Measurements from ENCODE around the gene WDPCP.
A peak's percentile ranks its signal among the peaks of the same experiment; 100 is the strongest.

The WDPCP gene

GRCh38 chr2:63249161-63249560, 339.1 kb downstream of the WDPCP start:
- Mint-ChIP-seq H3K27me3 (no peaks in the 10 kb centered on the region), H3K4me3 (no peak overlapping the region), H3K36me3 (ENCODE audit: insufficient read depth) (no peaks in the 10 kb centered on the region), H3K4me1 (ENCODE audit: low read depth in 2 of 2) (no peaks in the 10 kb centered on the region), H3K27ac (no peak overlapping the region), H3K9me3 (peaks cover 0 to 5% of the 10 kb centered on the region in 2 donors)
- ATAC-seq (replicated peaks) (no peak), DNase-seq (no peak)

GRCh38 chr2:63242747-63243146, 345.5 kb downstream of the WDPCP start:
- ATAC-seq (replicated peaks), result no peak
- no peak overlapping the region for H3K27ac Mint-ChIP-seq
- DNase-seq, result no peak
- H3K9me3 Mint-ChIP-seq, result peaks cover 0 to 9% of the 10 kb centered on the region in 2 donors
- no peaks in the 10 kb centered on the region for H3K27me3 Mint-ChIP-seq
- no peaks in the 10 kb centered on the region for H3K36me3 Mint-ChIP-seq (ENCODE audit: insufficient read depth)
- peaks cover 0 to 2% of the 10 kb centered on the region in 2 donors for H3K4me1 Mint-ChIP-seq (ENCODE audit: low read depth in 2 of 2)
- H3K4me3 Mint-ChIP-seq, result no peak overlapping the region

GRCh38 chr2:63225964-63226686, 362.2 kb downstream of the WDPCP start:
- ATAC-seq (replicated peaks), result no peak
- Mint-ChIP-seq H3K4me3 (no peak overlapping the region), H3K27me3 (no peaks in the 10 kb centered on the region)

GRCh38 chr2:63218800-63219526, 369.3 kb downstream of the WDPCP start:
- H3K27me3 Mint-ChIP-seq, result no peaks in the 10 kb centered on the region
- peaks cover 3% of the 10 kb centered on the region for H3K36me3 Mint-ChIP-seq (ENCODE audit: insufficient read depth)
- no peaks in the 10 kb centered on the region for H3K4me1 Mint-ChIP-seq (ENCODE audit: low read depth in 2 of 2)
- no peak for ATAC-seq (replicated peaks)
- no peak overlapping the region for H3K27ac Mint-ChIP-seq
- no peak for DNase-seq
- H3K4me3 Mint-ChIP-seq, result no peak overlapping the region
- H3K9me3 Mint-ChIP-seq, result peaks cover 3 to 9% of the 10 kb centered on the region in 2 donors

More at GRCh38 chr2:63225964-63226686, 362.2 kb downstream of the WDPCP start:
- no peaks in the 10 kb centered on the region for H3K4me1 Mint-ChIP-seq (ENCODE audit: low read depth in 2 of 2)
- H3K36me3 Mint-ChIP-seq (ENCODE audit: insufficient read depth), result peaks cover 5% of the 10 kb centered on the region
- no peak for DNase-seq
- no peak overlapping the region for H3K27ac Mint-ChIP-seq
- peaks cover under 1 to 3% of the 10 kb centered on the region in 2 donors for H3K9me3 Mint-ChIP-seq

- ATAC-seq (replicated peaks), result no peak
- no peaks in the 10 kb centered on the region for H3K36me3 Mint-ChIP-seq (ENCODE audit: insufficient read depth)
- peaks cover 0 to 7% of the 10 kb centered on the region in 2 donors for H3K9me3 Mint-ChIP-seq
- H3K27me3 Mint-ChIP-seq, result no peaks in the 10 kb centered on the region
- H3K4me3 Mint-ChIP-seq, result no peak overlapping the region
- no peak overlapping the region for H3K27ac Mint-ChIP-seq
- no peak for DNase-seq
- H3K4me1 Mint-ChIP-seq (ENCODE audit: low read depth in 2 of 2), result no peaks in the 10 kb centered on the region
Measured at GRCh38 chr2:63195310-63195709, 393.0 kb downstream of the WDPCP start.

- Mint-ChIP-seq H3K4me3 (no peak overlapping the region), H3K36me3 (ENCODE audit: insufficient read depth) (no peaks in the 10 kb centered on the region), H3K9me3 (peaks cover 2 to 16% of the 10 kb centered on the region in 2 donors), H3K27me3 (no peaks in the 10 kb centered on the region), H3K27ac (no peak overlapping the region), H3K4me1 (ENCODE audit: low read depth in 2 of 2) (no peaks in the 10 kb centered on the region)
- no peak for ATAC-seq (replicated peaks)
- no peak for DNase-seq
Measured at GRCh38 chr2:63194175-63194574, 394.1 kb downstream of the WDPCP start.

GRCh38 chr2:63192889-63193774, 395.1 kb downstream of the WDPCP start:
- no peak for DNase-seq
- Mint-ChIP-seq H3K36me3 (ENCODE audit: insufficient read depth) (no peaks in the 10 kb centered on the region), H3K27me3 (no peaks in the 10 kb centered on the region), H3K27ac (no peak overlapping the region), H3K4me1 (ENCODE audit: low read depth in 2 of 2) (no peaks in the 10 kb centered on the region), H3K9me3 (peaks cover 7 to 20% of the 10 kb centered on the region in 2 donors), H3K4me3 (no peak overlapping the region)
- ATAC-seq (replicated peaks), result no peak

- H3K9me3 Mint-ChIP-seq, result peaks cover 11 to 28% of the 10 kb centered on the region in 2 donors
- no peaks in the 10 kb centered on the region for H3K36me3 Mint-ChIP-seq (ENCODE audit: insufficient read depth)
- no peaks in the 10 kb centered on the region for H3K27me3 Mint-ChIP-seq
- no peaks in the 10 kb centered on the region for H3K4me1 Mint-ChIP-seq (ENCODE audit: low read depth in 2 of 2)
- no peak for DNase-seq
- no peak overlapping the region for H3K27ac Mint-ChIP-seq
- no peak for ATAC-seq (replicated peaks)
- no peak overlapping the region for H3K4me3 Mint-ChIP-seq
Measured at GRCh38 chr2:63192169-63192888, 395.9 kb downstream of the WDPCP start.

GRCh38 chr2:63189026-63189425, 399.3 kb downstream of the WDPCP start:
- Mint-ChIP-seq H3K27me3 (no peaks in the 10 kb centered on the region), H3K4me3 (no peak overlapping the region), H3K4me1 (ENCODE audit: low read depth in 2 of 2) (no peaks in the 10 kb centered on the region), H3K27ac (peak overlapping the region in 1 of 2 donors; percentile 14), H3K9me3 (peaks cover 11 to 42% of the 10 kb centered on the region in 2 donors), H3K36me3 (ENCODE audit: insufficient read depth) (no peaks in the 10 kb centered on the region)
- ATAC-seq (replicated peaks), result no peak
- no peak for DNase-seq

- Mint-ChIP-seq H3K4me1 (ENCODE audit: low read depth in 2 of 2) (no peaks in the 10 kb centered on the region), H3K27me3 (no peaks in the 10 kb centered on the region), H3K36me3 (ENCODE audit: insufficient read depth) (no peaks in the 10 kb centered on the region), H3K27ac (no peak overlapping the region), H3K9me3 (peaks cover 15 to 42% of the 10 kb centered on the region in 2 donors), H3K4me3 (no peak overlapping the region)
- DNase-seq (no peak), ATAC-seq (replicated peaks) (no peak)
Measured at GRCh38 chr2:63186331-63186730, 401.9 kb downstream of the WDPCP start.

GRCh38 chr2:63163161-63163820, 425.0 kb downstream of the WDPCP start:
- Mint-ChIP-seq H3K9me3 (peaks cover 3 to 6% of the 10 kb centered on the region in 2 donors), H3K27ac (no peak overlapping the region), H3K4me3 (no peak overlapping the region), H3K27me3 (no peaks in the 10 kb centered on the region), H3K4me1 (ENCODE audit: low read depth in 2 of 2) (no peaks in the 10 kb centered on the region), H3K36me3 (ENCODE audit: insufficient read depth) (peaks cover 3% of the 10 kb centered on the region)
- ATAC-seq (replicated peaks) (no peak), DNase-seq (no peak)

- ATAC-seq (replicated peaks) (no peak), DNase-seq (no peak)
- Mint-ChIP-seq H3K36me3 (ENCODE audit: insufficient read depth) (peaks cover 3% of the 10 kb centered on the region), H3K4me1 (ENCODE audit: low read depth in 2 of 2) (no peaks in the 10 kb centered on the region), H3K4me3 (no peak overlapping the region), H3K27ac (no peak overlapping the region), H3K27me3 (no peaks in the 10 kb centered on the region), H3K9me3 (no peaks in the 10 kb centered on the region)
Measured at GRCh38 chr2:63159262-63159661, 429.0 kb downstream of the WDPCP start.
